ENCODE data around the gene RNFT1. TPM values are rescaled to one million over a fixed set of nuclear protein-coding genes. Genes with fewer than 3 reads are reported as not detected.
"Not testable (repeated sequence)": the region's sequence is repeated elsewhere in the genome, so short reads cannot be mapped to it uniquely, and the experiment has no call there.

RNFT1 gene
- polyA plus RNA-seq, 4 donors: 15.4 to 36.1 (median 21.3) TPM

DNA sequence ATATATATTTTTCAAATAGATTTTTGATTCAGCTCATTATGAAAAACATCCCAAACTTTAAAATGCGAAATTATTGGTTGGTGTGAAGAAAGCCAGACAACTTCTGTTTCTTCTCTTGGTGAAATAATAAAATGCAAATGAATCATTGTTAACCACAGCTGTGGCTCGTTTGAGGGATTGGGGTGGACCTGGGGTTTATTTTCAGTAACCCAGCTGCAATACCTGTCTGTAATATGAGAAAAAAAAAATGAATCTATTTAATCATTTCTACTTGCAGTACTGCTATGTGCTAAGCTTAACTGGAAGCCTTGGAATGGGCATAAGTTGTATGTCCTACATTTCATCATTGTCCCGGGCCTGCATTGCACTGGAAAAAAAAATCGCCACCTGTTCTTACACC is 17.2 kb downstream of the RNFT1 start:
- not testable (repeated sequence) for FAIRE-seq

GRCh38 chr17:59946433-59946832 is 18.1 kb downstream of the RNFT1 start:
- not testable (repeated sequence) for H3K4me1 ChIP-seq (ENCODE audit: control insufficient read depth in 3 of 3, insufficient read depth in 2 of 3, low read depth in 1 of 3, low read length in 2 of 3); FAIRE-seq; DNase-seq; H3K9me3 ChIP-seq (ENCODE audit: control insufficient read depth in 2 of 2, insufficient read depth in 1 of 2, low read depth in 1 of 2, low read length in 1 of 2); H3K4me3 ChIP-seq (ENCODE audit: low read depth in 1 of 3, low read length in 3 of 3); H3K27ac ChIP-seq (ENCODE audit: low read depth in 1 of 3, low read length in 2 of 3); H3K27me3 ChIP-seq (ENCODE audit: control insufficient read depth in 3 of 3, insufficient read depth in 3 of 3, low read length in 3 of 3)
- WGBS, 3 donors: 91 to 96% (median 93%) methylated on average over 7 of the region's 7 CpGs
- H3K36me3 ChIP-seq (ENCODE audit: control insufficient read depth in 3 of 3, insufficient read depth in 2 of 3, low read depth in 1 of 3, low read length in 3 of 3): peaks cover 3 to 13% (median 3%) of the 10 kb centered on the region in 3 donors

More for the DNA sequence above, 17.2 kb downstream of the RNFT1 start:
- H3K36me3 ChIP-seq (ENCODE audit: control insufficient read depth in 3 of 3, insufficient read depth in 2 of 3, low read depth in 1 of 3, low read length in 3 of 3): peaks cover 3 to 10% (median 3%) of the 10 kb centered on the region in 3 donors
- DNase-seq; H3K9me3 ChIP-seq (ENCODE audit: control insufficient read depth in 2 of 2, insufficient read depth in 1 of 2, low read depth in 1 of 2, low read length in 1 of 2); H3K27me3 ChIP-seq (ENCODE audit: control insufficient read depth in 3 of 3, insufficient read depth in 3 of 3, low read length in 3 of 3); H3K4me1 ChIP-seq (ENCODE audit: control insufficient read depth in 3 of 3, insufficient read depth in 2 of 3, low read depth in 1 of 3, low read length in 2 of 3); H3K4me3 ChIP-seq (ENCODE audit: low read depth in 1 of 3, low read length in 3 of 3); H3K27ac ChIP-seq (ENCODE audit: low read depth in 1 of 3, low read length in 2 of 3): not testable (repeated sequence)
- WGBS, 3 donors: 76 to 77% (median 77%) methylated on average over 4 of the region's 4 CpGs

DNA sequence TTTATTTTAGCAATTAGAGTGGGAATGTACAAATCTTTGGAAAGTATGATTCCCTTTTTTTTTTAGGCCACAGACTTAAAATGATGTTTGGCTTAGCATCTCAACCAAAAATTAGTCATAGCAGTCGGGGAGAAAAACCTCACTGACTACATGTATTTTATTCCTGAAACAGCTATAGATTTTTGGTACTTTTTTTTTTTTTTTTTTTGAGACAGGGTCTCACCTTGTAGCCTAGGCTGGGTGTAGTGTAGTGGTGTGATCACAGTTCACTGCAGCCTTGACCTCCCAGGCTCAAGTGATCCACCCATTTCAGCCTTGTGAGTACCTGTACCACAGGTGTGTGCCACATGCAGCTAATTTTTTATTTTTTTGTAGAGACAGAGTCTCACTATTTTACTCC is 23.4 kb downstream of the RNFT1 start:
- FAIRE-seq (no peak), DNase-seq (no peak)
- WGBS, 3 donors: 85 to 90% (median 88%) methylated on average over 1 of the region's 1 CpG
- Histone ChIP-seq H3K27me3 (ENCODE audit: control insufficient read depth in 3 of 3, insufficient read depth in 3 of 3, low read length in 3 of 3) (no peaks in the 10 kb centered on the region), H3K36me3 (ENCODE audit: control insufficient read depth in 3 of 3, insufficient read depth in 2 of 3, low read depth in 1 of 3, low read length in 3 of 3) (peaks cover 2 to 27% (median 9%) of the 10 kb centered on the region in 3 donors), H3K4me3 (ENCODE audit: low read depth in 1 of 3, low read length in 3 of 3) (no peak overlapping the region), H3K4me1 (ENCODE audit: control insufficient read depth in 3 of 3, insufficient read depth in 2 of 3, low read depth in 1 of 3, low read length in 2 of 3) (no peaks in the 10 kb centered on the region), H3K27ac (ENCODE audit: low read depth in 1 of 3, low read length in 2 of 3) (no peak overlapping the region), H3K9me3 (ENCODE audit: control insufficient read depth in 2 of 2, insufficient read depth in 1 of 2, low read depth in 1 of 2, low read length in 1 of 2) (no peaks in the 10 kb centered on the region)

GRCh38 chr17:59940697-59941096 is 23.8 kb downstream of the RNFT1 start:
- DNase-seq; FAIRE-seq; H3K4me1 ChIP-seq (ENCODE audit: control insufficient read depth in 3 of 3, insufficient read depth in 2 of 3, low read depth in 1 of 3, low read length in 2 of 3); H3K4me3 ChIP-seq (ENCODE audit: low read depth in 1 of 3, low read length in 3 of 3); H3K27ac ChIP-seq (ENCODE audit: low read depth in 1 of 3, low read length in 2 of 3); H3K9me3 ChIP-seq (ENCODE audit: control insufficient read depth in 2 of 2, insufficient read depth in 1 of 2, low read depth in 1 of 2, low read length in 1 of 2); H3K27me3 ChIP-seq (ENCODE audit: control insufficient read depth in 3 of 3, insufficient read depth in 3 of 3, low read length in 3 of 3): not testable (repeated sequence)
- H3K36me3 ChIP-seq (ENCODE audit: control insufficient read depth in 3 of 3, insufficient read depth in 2 of 3, low read depth in 1 of 3, low read length in 3 of 3): peaks cover 6 to 32% (median 8%) of the 10 kb centered on the region in 3 donors
- WGBS, 3 donors: 65 to 82% (median 79%) methylated on average over 3 of the region's 3 CpGs

DNA sequence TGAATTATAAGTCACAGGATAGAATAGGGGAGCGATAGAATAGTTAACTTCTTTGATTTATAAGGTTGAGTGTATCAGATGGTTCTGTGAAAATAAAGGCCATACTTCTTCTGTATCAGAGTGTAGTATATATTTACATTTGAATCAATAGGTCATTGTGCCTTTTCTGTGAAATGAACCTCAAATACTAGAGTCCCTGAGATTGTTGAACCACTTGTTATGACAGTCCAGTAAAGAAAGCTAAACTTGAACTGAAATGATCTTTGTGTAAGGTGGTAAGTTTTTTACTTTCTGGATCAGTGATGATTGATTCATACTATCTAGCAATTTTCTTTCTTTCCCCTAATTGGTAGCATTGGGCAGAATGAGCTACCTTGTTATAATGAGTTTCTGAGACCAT is 31.2 kb downstream of the RNFT1 start:
- 94 to 100% (median 98%) methylated on average over 1 of the region's 1 CpG for WGBS, 3 donors
- H3K9me3 ChIP-seq (ENCODE audit: control insufficient read depth in 2 of 2, insufficient read depth in 1 of 2, low read depth in 1 of 2, low read length in 1 of 2); H3K4me1 ChIP-seq (ENCODE audit: control insufficient read depth in 3 of 3, insufficient read depth in 2 of 3, low read depth in 1 of 3, low read length in 2 of 3); H3K27ac ChIP-seq (ENCODE audit: low read depth in 1 of 3, low read length in 2 of 3); H3K27me3 ChIP-seq (ENCODE audit: control insufficient read depth in 3 of 3, insufficient read depth in 3 of 3, low read length in 3 of 3); FAIRE-seq; DNase-seq; H3K4me3 ChIP-seq (ENCODE audit: low read depth in 1 of 3, low read length in 3 of 3): not testable (repeated sequence)
- H3K36me3 ChIP-seq (ENCODE audit: control insufficient read depth in 3 of 3, insufficient read depth in 2 of 3, low read depth in 1 of 3, low read length in 3 of 3): peaks cover 8 to 37% (median 9%) of the 10 kb centered on the region in 3 donors

- FAIRE-seq; H3K4me1 ChIP-seq (ENCODE audit: control insufficient read depth in 3 of 3, insufficient read depth in 2 of 3, low read depth in 1 of 3, low read length in 2 of 3); H3K9me3 ChIP-seq (ENCODE audit: control insufficient read depth in 2 of 2, insufficient read depth in 1 of 2, low read depth in 1 of 2, low read length in 1 of 2); H3K27me3 ChIP-seq (ENCODE audit: control insufficient read depth in 3 of 3, insufficient read depth in 3 of 3, low read length in 3 of 3); DNase-seq; H3K27ac ChIP-seq (ENCODE audit: low read depth in 1 of 3, low read length in 2 of 3); H3K4me3 ChIP-seq (ENCODE audit: low read depth in 1 of 3, low read length in 3 of 3): not testable (repeated sequence)
- WGBS, 3 donors: 59 to 70% (median 69%) methylated on average over 3 of the region's 3 CpGs
- peaks cover 4 to 37% (median 7%) of the 10 kb centered on the region in 3 donors for H3K36me3 ChIP-seq (ENCODE audit: control insufficient read depth in 3 of 3, insufficient read depth in 2 of 3, low read depth in 1 of 3, low read length in 3 of 3)
Measured at GRCh38 chr17:59930768-59931167, 33.8 kb downstream of the RNFT1 start.

GRCh38 chr17:59930121-59930520 is 34.4 kb downstream of the RNFT1 start:
- not testable (repeated sequence) for H3K9me3 ChIP-seq (ENCODE audit: control insufficient read depth in 2 of 2, insufficient read depth in 1 of 2, low read depth in 1 of 2, low read length in 1 of 2); FAIRE-seq; H3K4me3 ChIP-seq (ENCODE audit: low read depth in 1 of 3, low read length in 3 of 3); H3K27me3 ChIP-seq (ENCODE audit: control insufficient read depth in 3 of 3, insufficient read depth in 3 of 3, low read length in 3 of 3); H3K27ac ChIP-seq (ENCODE audit: low read depth in 1 of 3, low read length in 2 of 3); DNase-seq; H3K4me1 ChIP-seq (ENCODE audit: control insufficient read depth in 3 of 3, insufficient read depth in 2 of 3, low read depth in 1 of 3, low read length in 2 of 3)
- H3K36me3 ChIP-seq (ENCODE audit: control insufficient read depth in 3 of 3, insufficient read depth in 2 of 3, low read depth in 1 of 3, low read length in 3 of 3): peaks cover 4 to 34% (median 11%) of the 10 kb centered on the region in 3 donors
- 98 to 100% (median 100%) methylated on average over 2 of the region's 2 CpGs for WGBS, 3 donors

DNA sequence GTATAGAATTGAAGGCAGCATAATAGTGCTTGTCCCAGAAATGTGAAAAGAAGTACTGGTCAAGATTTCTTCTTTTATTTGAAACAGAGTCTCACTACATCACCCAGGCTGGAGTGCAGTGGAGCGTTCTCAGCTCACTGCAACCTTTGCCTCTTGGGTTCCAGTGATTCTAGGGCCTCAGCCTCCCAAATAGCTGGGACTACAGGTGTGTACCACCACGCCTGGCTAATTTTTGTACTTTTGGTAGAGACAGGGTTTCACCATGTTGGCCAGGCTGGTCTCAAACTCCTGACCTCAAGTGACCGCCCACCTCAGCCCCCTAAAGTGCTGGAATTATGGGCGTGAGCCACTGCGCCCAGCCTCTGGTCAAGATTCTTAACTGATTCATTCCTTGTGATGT is 43.9 kb downstream of the RNFT1 start:
- WGBS, 3 donors: 97 to 99% (median 97%) methylated on average over 5 of the region's 5 CpGs
- FAIRE-seq; H3K9me3 ChIP-seq (ENCODE audit: control insufficient read depth in 2 of 2, insufficient read depth in 1 of 2, low read depth in 1 of 2, low read length in 1 of 2); H3K27ac ChIP-seq (ENCODE audit: low read depth in 1 of 3, low read length in 2 of 3); H3K4me1 ChIP-seq (ENCODE audit: control insufficient read depth in 3 of 3, insufficient read depth in 2 of 3, low read depth in 1 of 3, low read length in 2 of 3); H3K4me3 ChIP-seq (ENCODE audit: low read depth in 1 of 3, low read length in 3 of 3); DNase-seq; H3K27me3 ChIP-seq (ENCODE audit: control insufficient read depth in 3 of 3, insufficient read depth in 3 of 3, low read length in 3 of 3): not testable (repeated sequence)
- peaks cover 8 to 60% (median 8%) of the 10 kb centered on the region in 3 donors for H3K36me3 ChIP-seq (ENCODE audit: control insufficient read depth in 3 of 3, insufficient read depth in 2 of 3, low read depth in 1 of 3, low read length in 3 of 3)

DNA sequence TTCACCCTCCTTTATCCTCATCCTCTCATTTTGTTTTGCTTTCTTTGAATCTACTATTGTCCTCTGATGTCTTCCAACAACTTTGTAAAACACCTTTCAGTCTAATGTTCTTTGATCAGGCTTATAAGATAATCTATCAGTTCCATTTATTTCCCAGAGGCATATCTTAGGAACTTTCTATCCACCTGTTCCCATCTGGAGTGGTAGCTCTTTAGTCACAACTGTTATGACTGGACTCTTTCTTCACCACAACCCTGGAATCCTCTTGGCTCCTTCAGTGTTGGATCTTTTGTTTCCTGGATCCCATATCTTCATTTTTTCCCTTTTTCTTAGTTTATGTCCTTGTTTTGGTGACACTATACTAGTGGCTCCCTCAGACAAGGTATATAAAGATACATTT is 48.1 kb downstream of the RNFT1 start:
- Histone ChIP-seq H3K4me1 (ENCODE audit: control insufficient read depth in 3 of 3, insufficient read depth in 2 of 3, low read depth in 1 of 3, low read length in 2 of 3) (no peaks in the 10 kb centered on the region), H3K27ac (ENCODE audit: low read depth in 1 of 3, low read length in 2 of 3) (no peak overlapping the region), H3K4me3 (ENCODE audit: low read depth in 1 of 3, low read length in 3 of 3) (no peak overlapping the region), H3K27me3 (ENCODE audit: control insufficient read depth in 3 of 3, insufficient read depth in 3 of 3, low read length in 3 of 3) (no peaks in the 10 kb centered on the region), H3K36me3 (ENCODE audit: control insufficient read depth in 3 of 3, insufficient read depth in 2 of 3, low read depth in 1 of 3, low read length in 3 of 3) (peaks cover 8 to 56% (median 11%) of the 10 kb centered on the region in 3 donors), H3K9me3 (ENCODE audit: control insufficient read depth in 2 of 2, insufficient read depth in 1 of 2, low read depth in 1 of 2, low read length in 1 of 2) (no peaks in the 10 kb centered on the region)
- FAIRE-seq: no peak
- no peak for DNase-seq
